Esophagus squamous epithelium (tissue), 4 donors: ENCODE data around the gene ATP13A4.

Source experiments
- CTCF ChIP-seq, 6 experiments: fragments of 450-650 bp in 4 of 6; fragments of 200-600 bp in 2 of 6; sonication (generic) in 2 of 6; IDR thresholded peaks; one replicate each; pipeline ENCODE4 v1.5.1; 2016 to 2019; ENCODE audit warnings: antibody characterized with exemption in 6 of 6, mild to moderate bottlenecking in 4 of 6, moderate library complexity in 4 of 6
- POLR2A ChIP-seq, 4 donors: fragments of 450-650 bp; IDR thresholded peaks; one replicate each; pipeline ENCODE4 v1.6.1; 2017; ENCODE audit warnings: antibody characterized with exemption in 4 of 4, mild to moderate bottlenecking in 4 of 4, moderate library complexity in 3 of 4

GRCh38 chr3:193509103-193509965, 45.4 kb downstream of the ATP13A4 start:
- TF ChIP-seq CTCF (IDR thresholded peaks at IDR 0.05) (no peak), POLR2A (IDR thresholded peaks at IDR 0.05) (no peak)
